HG02885 (cell line): ENCODE data around the gene UBXN7.
"Not testable (repeated sequence)": the region's sequence is repeated elsewhere in the genome, so short reads cannot be mapped to it uniquely, and the experiment has no call there.

Experiments used
- ATAC-seq: cut with Tn5 transposase; IDR thresholded peaks from one replicate; pipeline ENCODE4 v1.9.1; 2021; ENCODE audit warnings: mild to moderate bottlenecking; ENCODE audit not compliant: unreplicated experiment, poor library complexity

The UBXN7 gene, protein sequence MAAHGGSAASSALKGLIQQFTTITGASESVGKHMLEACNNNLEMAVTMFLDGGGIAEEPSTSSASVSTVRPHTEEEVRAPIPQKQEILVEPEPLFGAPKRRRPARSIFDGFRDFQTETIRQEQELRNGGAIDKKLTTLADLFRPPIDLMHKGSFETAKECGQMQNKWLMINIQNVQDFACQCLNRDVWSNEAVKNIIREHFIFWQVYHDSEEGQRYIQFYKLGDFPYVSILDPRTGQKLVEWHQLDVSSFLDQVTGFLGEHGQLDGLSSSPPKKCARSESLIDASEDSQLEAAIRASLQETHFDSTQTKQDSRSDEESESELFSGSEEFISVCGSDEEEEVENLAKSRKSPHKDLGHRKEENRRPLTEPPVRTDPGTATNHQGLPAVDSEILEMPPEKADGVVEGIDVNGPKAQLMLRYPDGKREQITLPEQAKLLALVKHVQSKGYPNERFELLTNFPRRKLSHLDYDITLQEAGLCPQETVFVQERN

DNA sequence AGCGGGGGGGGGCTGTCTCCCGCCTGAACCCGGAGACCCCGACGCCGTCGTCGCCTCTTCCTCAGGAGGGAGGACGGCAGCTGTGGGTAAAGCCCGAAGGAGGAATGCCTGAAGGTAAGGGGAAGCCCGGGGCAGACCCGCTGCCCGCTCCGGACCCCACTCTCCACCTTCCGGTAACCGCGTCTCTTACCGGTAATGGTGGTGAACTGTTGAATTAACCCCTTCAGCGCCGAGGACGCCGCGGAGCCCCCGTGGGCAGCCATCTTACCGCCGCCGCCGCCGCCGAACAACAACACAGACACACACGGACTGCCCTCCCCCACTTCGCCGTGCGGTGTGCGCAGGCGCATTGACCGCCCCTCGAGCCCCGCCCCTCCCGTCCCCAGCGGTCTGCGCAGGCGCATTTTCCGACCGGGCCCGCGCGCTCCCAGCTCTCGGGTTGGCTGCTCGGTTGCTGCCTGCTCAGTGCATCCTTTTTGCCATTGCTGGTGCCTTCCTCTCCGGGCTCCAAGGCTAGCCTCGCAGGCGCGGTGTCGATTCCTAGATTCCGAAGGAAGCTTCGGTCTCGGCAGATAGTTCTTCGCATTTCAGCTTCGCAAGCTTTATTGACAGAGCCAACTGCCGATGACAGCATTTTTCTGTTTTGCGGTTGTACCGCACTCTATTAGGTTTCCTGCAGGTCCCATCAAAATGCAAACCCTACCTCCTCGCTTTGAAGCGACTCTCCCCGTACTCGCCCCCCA, at the start of gene UBXN7:
TSS of gene UBXN7 (minus strand) at position 291 of the 743 bp plus-strand sequence. CDS start at position 263, 28 bp downstream.
- ATAC-seq = peak; percentile 78

DNA sequence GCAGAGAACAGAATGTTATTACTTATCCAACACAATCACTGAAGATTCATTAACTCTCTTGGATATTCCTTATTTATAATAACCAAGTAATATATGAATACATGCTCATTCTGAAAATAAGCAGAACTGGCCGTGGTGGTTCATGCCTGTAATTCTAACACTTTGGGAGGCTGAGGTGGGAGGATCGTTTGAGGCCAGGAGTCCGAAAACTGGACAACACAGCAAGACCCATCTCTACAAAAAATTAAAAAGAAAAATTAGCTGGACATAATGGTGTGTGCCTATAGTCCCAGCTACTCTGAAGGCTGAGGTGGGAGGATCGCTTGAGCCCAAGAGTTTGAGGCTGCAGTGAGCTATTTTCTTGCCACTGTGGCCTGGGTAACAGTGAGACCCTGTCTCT, 45.5 kb upstream of the UBXN7 start:
- no peak for ATAC-seq

DNA sequence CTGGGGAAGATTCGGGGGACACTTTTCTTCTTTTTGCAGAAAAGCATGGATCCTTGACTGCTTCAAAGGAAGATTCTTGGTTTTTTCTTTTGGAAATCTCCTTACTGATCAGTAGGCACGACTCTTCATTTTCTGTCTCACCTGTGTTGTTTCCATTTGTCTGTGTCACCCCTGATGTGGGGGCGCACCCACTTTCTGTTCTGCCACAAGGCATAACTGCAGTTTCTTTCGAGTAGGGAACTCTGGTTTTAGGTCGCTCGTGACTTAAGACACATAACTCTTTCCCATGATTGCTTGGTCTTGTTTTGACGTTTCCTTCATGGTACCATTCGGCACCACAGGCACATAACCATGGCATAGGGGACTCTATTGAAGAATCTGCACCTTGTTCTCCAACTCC, 40.1 kb upstream of the UBXN7 start:
- ATAC-seq = no peak

DNA sequence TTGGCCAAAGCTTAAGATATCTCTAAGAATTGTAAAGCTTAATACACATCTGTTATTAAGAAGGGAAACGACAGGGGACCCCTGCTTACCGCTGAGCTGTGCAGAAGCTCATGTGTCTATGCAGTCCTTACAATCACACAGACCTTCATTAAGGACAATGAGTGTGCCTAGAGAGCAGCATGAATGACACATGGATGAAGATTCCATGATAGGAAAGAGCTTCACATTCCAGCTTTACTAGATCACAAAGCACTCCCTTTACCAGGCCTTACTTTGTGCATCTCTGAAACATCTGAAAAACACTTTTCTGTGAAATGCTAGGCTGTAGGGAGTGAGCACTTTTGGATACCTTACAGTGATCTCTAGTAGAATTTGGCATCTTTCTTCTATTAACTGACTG, 39.3 kb upstream of the UBXN7 start:
- no peak for ATAC-seq

DNA sequence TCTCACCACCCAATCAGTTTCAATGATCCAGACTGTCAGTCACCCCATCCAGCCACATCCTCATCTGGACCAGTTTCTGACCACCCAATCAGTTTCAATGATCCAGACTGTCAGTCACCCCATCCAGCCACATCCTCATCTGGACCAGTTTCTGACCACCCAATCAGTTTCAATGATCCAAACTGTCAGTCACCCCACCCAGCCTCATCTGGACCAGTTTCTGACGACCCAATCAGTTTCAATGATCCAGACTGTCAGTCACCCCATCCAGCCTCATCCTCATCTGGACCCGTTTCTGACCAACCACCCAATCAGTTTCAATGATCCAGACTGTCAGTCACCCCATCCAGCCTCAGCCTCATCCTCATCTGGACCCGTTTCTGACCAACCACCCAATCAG, 38.0 kb upstream of the UBXN7 start:
- not testable (repeated sequence) for ATAC-seq

DNA sequence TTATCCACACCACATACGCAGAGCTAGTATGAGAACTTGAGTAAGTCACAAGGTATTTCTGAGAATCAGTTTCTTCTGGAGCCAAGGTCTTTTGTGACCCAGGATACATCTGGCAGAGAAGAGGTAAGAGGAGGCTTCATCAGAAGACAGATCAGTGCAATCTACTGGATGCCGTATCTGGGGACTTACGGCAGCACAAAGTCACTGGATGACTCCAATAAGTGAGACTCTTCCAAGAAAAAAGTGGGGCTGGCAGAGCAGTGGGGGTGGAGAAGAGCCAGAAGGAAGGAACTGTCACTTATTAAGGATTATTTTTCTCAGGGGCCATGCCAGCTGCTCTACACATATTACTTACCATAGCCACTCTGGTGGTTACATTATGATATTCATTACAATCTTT, 31.6 kb upstream of the UBXN7 start:
- no peak for ATAC-seq

DNA sequence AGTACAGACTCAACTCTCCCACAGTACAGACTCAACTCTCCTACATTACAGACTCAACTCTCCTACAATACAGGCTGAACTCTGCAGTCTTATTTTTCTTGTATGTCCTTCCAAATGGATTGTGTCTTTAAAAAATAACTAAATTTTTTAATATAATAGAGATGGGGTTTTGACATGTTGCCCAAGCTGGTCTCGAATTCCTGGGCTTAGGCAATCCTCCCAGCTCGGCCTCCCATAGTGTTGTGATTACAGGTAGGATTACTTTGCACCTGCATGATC, 31.2 kb upstream of the UBXN7 start:
- no peak for ATAC-seq

DNA sequence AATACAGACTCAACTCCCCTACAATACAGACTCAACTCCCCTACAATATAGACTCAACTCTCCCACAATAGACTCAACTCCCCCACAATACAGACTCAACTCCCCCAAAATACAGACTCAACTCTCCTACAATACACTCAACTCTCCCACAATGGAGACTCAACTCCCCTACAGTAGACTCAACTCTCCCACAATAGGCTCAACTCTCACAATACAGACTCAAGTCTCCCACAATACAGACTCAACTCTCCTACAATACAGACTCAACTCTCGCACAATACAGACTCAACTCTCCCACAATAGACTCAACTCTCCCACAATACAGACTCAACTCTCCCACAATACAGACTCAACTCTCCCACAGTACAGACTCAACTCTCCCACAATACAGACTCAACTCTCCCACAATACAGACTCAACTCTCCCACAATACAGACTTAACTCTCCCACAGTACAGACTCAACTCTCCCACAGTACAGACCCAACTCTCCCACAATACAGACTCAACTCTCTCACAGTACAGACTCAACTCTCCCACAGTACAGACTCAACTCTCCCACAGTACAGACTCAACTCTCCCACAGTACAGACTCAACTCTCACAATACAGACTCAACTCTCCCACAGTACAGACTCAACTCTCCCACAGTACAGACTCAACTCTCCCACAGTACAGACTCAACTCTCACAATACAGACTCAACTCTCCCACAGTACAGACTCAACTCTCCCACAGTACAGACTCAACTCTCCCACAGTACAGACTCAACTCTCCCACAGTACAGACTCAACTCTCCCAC, 30.7 kb upstream of the UBXN7 start:
- ATAC-seq = not testable (repeated sequence)

DNA sequence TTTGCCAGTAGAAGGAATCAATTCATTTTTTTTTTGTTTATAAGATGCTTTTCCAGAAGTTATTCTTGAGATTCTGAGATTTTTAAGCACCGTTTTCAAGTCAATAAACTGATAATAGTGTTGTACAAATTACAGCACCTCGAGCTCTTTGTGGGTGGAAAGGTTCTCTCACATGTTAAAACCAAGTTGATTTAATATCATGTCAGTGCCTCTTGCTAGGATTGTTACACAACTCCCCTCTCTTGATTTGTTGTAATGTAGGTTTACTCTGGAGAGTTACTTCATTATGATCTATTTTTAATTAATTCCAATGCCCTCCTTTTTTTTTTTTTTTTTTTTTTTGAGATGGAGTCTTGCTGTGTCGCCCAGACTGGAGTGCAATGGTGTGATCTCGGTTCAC, 25.8 kb upstream of the UBXN7 start:
- ATAC-seq = no peak

DNA sequence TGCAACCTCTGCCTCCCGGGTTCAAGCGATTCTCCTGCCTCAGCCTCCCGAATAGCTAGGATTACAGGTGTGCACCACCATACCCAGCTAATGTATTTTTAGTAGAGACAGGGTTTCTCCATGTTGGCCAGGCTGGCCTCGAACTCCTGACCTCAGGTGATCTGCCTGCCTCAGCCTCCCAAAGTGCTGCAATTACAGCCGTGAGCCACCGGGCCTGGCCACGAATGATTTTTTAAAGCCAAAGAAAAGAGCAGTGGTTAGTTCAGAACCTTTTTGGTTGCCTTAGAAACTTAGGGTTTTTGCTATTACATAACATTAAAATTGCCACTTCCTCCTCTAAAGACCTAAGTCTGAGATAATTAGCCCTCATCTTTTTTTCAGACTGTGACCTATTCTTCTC, 25.2 kb upstream of the UBXN7 start:
- ATAC-seq = not testable (repeated sequence)

DNA sequence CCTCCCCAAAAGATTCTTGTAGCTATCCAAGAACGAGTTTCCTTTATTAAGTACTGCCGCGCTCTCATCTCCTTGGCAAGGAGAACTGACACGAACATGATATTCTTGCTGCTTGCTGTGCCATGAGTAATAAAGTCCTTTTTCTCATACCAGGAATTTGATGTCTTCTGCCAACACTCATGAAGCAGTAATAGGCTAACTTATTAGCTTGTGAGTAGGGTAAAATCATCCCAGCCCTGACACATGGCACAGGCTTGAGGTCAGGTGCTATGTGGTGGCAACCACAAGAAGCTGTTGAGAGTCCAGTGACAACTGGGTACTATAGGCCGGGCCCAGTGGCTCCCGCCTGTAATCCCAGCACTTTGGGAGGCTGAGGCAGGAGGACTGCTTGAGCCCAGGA, 22.7 kb upstream of the UBXN7 start:
- no peak for ATAC-seq

DNA sequence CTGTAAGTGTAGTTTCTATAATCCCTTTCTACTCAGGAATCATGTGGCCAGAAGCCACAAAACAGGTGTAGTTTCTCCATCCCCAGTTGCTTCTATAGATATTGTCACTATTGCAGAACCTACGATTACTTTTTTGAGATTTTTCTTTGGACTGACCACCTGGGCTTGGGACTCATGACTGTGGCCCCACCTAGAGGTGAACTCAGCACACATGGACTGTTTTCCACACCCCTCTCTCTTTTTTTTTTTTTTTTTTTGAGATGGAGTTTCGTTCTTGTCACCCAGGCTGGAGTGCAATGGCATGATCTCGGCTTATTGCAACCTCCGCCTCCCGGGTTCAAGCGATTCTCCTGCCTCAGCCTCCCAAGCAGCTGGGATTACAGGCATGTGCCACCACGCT, 13.2 kb upstream of the UBXN7 start:
- ATAC-seq = not testable (repeated sequence)

DNA sequence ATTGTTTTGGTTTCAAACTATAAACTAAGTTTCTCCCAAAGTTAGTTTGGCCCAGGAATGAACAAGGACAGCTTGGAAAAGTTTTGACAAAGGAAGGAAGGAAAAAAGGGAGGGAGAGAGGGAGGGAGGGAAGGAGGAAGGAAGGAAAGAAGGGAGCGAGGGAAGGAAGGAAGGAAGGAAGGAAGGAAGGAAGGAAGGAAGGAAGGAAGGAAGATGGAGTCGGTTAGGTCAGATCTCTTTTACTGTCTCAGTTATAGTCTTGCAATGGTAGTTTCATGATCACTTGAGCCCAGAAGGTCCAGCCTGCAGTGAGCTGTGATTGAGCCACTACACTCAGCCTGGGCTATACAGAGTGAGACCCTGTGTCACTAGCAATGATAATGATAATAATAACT, 12.3 kb upstream of the UBXN7 start:
- no peak for ATAC-seq

DNA sequence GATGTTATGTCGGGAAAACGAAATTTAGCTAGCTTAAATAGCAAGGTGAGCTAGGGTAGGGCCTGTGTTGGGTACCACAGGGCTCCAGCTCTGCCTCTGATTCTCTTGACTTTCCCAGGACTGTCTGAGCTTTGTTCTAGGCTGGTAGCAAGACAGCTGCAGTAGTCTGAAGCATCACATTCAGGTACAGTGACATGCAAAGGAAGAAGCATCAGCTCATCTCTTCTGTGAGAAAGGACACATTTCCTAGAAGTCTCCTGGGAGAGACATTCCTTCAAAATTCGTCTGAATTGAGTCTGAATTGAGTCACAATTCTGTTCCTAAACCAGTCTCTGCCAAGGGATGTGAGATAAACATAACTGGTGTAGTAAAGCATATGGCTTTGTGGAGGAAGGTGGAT, 8.5 kb upstream of the UBXN7 start:
- ATAC-seq = no peak

DNA sequence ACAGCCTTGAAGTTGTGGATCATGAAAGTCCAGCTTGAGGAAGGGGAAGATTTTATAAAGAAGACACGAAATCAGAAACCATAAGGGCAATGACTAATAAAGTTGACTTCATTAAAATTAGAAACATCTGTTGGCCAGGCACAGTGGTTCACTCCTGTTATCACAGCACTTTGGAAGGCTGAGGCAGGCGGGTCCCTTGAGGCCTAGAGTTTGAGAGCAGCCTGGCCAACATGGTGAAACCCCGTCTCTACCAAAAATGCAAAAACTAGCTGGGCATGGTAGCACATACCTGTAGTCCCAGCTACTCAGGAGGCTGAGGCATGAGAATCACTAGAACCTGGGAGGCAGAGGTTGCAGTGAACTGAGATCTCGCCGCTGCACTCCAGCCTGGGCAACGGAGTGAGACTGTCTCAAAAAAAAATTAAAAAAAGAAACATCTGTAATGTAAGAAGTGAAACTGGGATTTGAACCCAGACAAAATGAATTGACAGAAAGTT, 7.9 kb upstream of the UBXN7 start:
- no peak for ATAC-seq

DNA sequence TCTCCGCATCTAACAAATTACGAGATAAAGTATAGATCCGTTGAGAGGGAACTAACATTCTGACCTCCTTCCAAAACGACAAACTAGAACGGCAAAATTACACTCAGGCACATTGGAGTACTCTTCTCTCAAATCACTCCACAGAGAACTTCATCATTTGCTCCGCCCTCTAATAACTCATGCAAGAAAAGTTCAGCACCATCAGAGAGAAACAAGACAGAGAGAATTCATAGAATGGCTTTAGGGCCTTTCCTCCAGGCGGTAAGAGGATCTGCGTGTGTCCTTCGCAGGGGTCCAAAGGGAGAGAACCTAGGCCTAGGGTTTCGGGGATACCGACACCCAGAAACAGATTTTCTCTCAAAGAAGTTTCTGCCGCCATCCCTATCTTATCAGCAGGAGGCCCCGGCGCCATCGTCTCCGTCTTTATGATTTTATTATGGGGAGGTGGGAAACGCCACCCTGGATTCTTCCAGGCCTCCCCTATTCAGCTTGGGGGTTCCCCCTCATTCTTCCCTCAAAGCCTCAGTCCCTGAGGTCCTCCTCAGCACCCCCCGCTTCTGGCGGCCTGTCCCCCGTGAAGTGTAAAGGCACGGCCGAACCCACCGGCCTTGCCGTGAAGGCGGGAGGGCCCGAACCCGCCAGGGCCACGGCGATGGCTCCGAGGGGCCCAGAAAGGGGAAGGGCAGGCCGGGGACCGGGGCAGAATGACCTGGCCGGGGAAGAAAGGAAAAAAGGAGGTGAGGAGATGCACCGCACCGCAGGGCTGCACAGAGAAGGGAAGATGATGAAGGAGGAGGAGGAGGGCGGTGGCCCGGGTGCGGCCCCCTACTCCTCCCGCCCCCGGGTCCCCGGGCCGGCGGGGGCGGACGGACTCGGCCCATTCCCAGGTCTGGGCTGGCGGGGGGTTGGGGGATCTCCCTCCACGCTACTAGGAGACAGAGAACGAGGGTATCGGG, 768 bp downstream of the UBXN7 start:
- ATAC-seq = peak; percentile 34

DNA sequence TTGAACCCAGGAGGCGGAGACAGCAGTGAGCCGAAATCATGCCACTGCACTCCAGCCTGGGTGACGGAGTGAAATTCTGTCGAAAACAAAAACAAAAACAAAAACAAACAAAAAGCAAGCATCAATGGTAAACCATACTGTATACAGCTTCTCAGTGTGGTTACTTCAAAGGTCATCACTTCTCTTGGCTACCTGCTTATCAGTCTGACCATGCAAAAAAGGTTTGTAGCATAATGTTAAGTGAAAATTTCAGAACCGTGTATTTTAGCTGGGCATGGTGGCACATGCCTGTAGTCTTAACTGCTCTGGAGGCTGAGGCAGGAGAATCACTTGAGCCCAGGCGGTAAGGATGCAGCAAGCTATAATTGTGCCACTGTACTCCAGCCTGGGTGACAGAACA, 4.2 kb downstream of the UBXN7 start:
- ATAC-seq = no peak

DNA sequence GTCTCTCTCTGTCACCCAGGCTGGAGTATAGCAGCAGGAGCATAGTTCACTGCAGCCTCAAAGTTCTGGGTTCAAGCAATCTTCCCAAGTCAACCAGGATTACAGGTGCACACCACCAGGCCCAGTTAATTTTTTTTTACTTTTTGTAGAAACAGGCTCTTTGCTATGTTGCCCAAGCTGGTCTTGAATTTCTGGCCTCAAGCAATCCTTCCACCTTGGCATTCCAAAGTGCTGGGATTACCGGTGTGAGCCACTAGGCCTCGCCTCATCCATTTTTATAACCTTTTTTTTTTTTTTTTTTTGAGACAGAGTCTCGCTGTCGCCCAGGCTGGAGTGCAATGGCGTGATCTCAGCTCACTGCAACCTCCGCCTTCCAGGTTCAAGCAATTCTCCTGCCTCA, 7.8 kb downstream of the UBXN7 start:
- ATAC-seq = not testable (repeated sequence)

DNA sequence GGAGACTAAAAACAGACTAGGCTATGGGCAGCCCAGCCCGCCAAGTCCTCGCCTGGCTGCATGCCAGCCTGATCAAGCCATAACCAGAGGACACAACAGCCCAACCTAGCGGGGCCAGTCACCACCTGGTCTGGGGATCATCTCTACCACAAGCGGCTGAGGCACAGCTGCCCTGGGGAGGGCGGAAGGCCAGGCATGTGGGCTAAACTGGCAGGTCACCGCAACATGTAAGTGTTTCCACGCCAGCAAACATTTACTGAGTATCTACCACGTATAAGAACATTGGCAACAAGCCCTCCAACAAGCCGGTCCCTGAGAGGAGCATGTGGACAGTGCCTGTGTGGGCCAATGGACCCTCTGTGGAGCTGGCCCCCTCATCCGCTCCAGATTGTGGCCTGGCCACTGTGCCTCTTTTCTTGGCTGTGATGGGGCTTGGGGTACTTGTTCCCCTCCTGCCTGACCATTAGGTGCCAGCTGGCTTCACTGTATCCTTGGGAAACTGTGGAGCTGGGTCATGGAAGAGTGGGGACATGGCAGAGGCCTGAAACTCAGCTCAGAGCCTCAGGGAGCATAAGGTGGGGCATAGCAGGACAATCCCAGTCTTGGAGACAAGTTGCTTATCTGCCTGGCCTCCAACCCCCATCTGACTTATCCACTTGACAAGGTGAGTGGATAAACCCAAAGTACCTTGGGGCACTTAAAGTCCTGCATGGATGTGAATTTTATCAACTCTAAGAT, 9.0 kb downstream of the UBXN7 start:
- no peak for ATAC-seq
